ENCODE data around the gene ZRANB3. TPM values are rescaled to one million over a fixed set of nuclear protein-coding genes. Genes with fewer than 3 reads are reported as not detected.
"Not testable (repeated sequence)": the region's sequence is repeated elsewhere in the genome, so short reads cannot be mapped to it uniquely, and the experiment has no call there.

ZRANB3 gene
- polyA plus RNA-seq, 1 donor (not counting 4 experiments of a cell fraction or from before 2014, with no cell fraction given) = 10.6 TPM

GRCh38 chr2:135451966-135452365 is 79.1 kb downstream of the ZRANB3 start:
- H3K27me3 ChIP-seq (ENCODE audit: control insufficient read depth, extremely low read depth, insufficient read depth, low read length) = no peaks in the 10 kb centered on the region
- TF ChIP-seq EZH2 (IDR thresholded peaks at IDR 0.05; ENCODE audit: low read length) = no peak
- TF ChIP-seq, protein P1, sequence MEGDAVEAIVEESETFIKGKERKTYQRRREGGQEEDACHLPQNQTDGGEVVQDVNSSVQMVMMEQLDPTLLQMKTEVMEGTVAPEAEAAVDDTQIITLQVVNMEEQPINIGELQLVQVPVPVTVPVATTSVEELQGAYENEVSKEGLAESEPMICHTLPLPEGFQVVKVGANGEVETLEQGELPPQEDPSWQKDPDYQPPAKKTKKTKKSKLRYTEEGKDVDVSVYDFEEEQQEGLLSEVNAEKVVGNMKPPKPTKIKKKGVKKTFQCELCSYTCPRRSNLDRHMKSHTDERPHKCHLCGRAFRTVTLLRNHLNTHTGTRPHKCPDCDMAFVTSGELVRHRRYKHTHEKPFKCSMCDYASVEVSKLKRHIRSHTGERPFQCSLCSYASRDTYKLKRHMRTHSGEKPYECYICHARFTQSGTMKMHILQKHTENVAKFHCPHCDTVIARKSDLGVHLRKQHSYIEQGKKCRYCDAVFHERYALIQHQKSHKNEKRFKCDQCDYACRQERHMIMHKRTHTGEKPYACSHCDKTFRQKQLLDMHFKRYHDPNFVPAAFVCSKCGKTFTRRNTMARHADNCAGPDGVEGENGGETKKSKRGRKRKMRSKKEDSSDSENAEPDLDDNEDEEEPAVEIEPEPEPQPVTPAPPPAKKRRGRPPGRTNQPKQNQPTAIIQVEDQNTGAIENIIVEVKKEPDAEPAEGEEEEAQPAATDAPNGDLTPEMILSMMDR (optimal IDR thresholded peaks at IDR 0.05 in 1 of 3, IDR thresholded peaks at IDR 0.05 in 1 of 3, conservative IDR thresholded peaks at IDR 0.05 in 1 of 3; ENCODE audit: extremely low read depth in 1 of 3, insufficient read depth in 2 of 3, low read length in 3 of 3) = no peak
- FAIRE-seq (no peak), DNase-seq (ENCODE audit: low read depth, low spot score) (no peak)
- H3K9me1 ChIP-seq (ENCODE audit: control insufficient read depth, extremely low read depth, insufficient read depth, low read length) = no peaks in the 10 kb centered on the region
- H3K4me3 ChIP-seq (ENCODE audit: control insufficient read depth in 2 of 3, extremely low read depth in 1 of 3, insufficient read depth in 2 of 3, low read depth in 1 of 3, low read length in 3 of 3) = no peak overlapping the region
- no peak overlapping the region for H3K9ac ChIP-seq (ENCODE audit: control insufficient read depth, extremely low read depth, insufficient read depth, low read length)
- no peak overlapping the region for H3K27ac ChIP-seq (ENCODE audit: control insufficient read depth, insufficient read depth, low read length)
- H2AFZ ChIP-seq (ENCODE audit: control insufficient read depth, low read length) = no peak overlapping the region
- dilution Hi-C loops (cut with MboI; ENCODE audit: extremely low pct_ligation_motif_present, low sequenced_read_pairs) = no loop called here
- no peaks in the 10 kb centered on the region for H3K4me1 ChIP-seq (ENCODE audit: control insufficient read depth, extremely low read depth, insufficient read depth, low read length)
- no peaks in the 10 kb centered on the region for H3K9me3 ChIP-seq (ENCODE audit: control insufficient read depth, low read depth, low read length)
- H4K20me1 ChIP-seq (ENCODE audit: control insufficient read depth, extremely low read depth, insufficient read depth, low read length) = no peaks in the 10 kb centered on the region
- H3K36me3 ChIP-seq (ENCODE audit: control insufficient read depth in 2 of 2, extremely low read depth in 1 of 2, insufficient read depth in 2 of 2, low read length in 2 of 2) = no peaks in the 10 kb centered on the region
- no peak overlapping the region for H3K4me2 ChIP-seq (ENCODE audit: control insufficient read depth, extremely low read depth, insufficient read depth, low read depth, low read length)
- H3K79me2 ChIP-seq (ENCODE audit: control insufficient read depth, insufficient read depth, low read length) = no peaks in the 10 kb centered on the region

DNA sequence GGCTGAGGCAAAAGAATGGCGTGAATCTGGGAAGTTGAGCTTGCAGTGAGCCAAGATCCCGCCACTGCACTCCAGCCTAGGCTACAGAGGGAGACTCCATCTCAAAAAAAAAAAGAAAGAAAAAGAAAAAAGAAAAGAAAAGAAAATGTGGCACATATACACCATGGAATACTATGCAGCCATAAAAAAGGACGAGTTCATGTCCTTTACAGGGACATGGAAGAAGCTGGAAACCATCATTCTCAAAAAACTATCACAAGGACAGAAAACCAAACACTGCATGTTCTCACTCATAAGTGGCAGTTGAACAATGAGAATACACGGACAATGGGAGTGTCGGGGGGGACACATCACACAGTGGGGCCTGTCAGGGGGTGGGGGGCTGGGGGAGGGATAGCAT is 88.0 kb downstream of the ZRANB3 start:
- dilution Hi-C loops (cut with MboI; ENCODE audit: extremely low pct_ligation_motif_present, low sequenced_read_pairs) = not testable (repeated sequence)

GRCh38 chr2:135435155-135435554 is 95.9 kb downstream of the ZRANB3 start:
- H3K9me1 ChIP-seq (ENCODE audit: control insufficient read depth, extremely low read depth, insufficient read depth, low read length); dilution Hi-C loops (cut with MboI; ENCODE audit: extremely low pct_ligation_motif_present, low sequenced_read_pairs); H2AFZ ChIP-seq (ENCODE audit: control insufficient read depth, low read length); H3K27ac ChIP-seq (ENCODE audit: control insufficient read depth, insufficient read depth, low read length); H3K4me2 ChIP-seq (ENCODE audit: control insufficient read depth, extremely low read depth, insufficient read depth, low read depth, low read length); H3K9ac ChIP-seq (ENCODE audit: control insufficient read depth, extremely low read depth, insufficient read depth, low read length); FAIRE-seq; H3K4me3 ChIP-seq (ENCODE audit: control insufficient read depth in 2 of 3, extremely low read depth in 1 of 3, insufficient read depth in 2 of 3, low read depth in 1 of 3, low read length in 3 of 3); H4K20me1 ChIP-seq (ENCODE audit: control insufficient read depth, extremely low read depth, insufficient read depth, low read length); H3K9me3 ChIP-seq (ENCODE audit: control insufficient read depth, low read depth, low read length); H3K4me1 ChIP-seq (ENCODE audit: control insufficient read depth, extremely low read depth, insufficient read depth, low read length); H3K79me2 ChIP-seq (ENCODE audit: control insufficient read depth, insufficient read depth, low read length); H3K27me3 ChIP-seq (ENCODE audit: control insufficient read depth, extremely low read depth, insufficient read depth, low read length); H3K36me3 ChIP-seq (ENCODE audit: control insufficient read depth in 2 of 2, extremely low read depth in 1 of 2, insufficient read depth in 2 of 2, low read length in 2 of 2); DNase-seq (ENCODE audit: low read depth, low spot score): not testable (repeated sequence)

More for the DNA sequence above, 88.0 kb downstream of the ZRANB3 start:
- H3K4me2 ChIP-seq (ENCODE audit: control insufficient read depth, extremely low read depth, insufficient read depth, low read depth, low read length); H3K27ac ChIP-seq (ENCODE audit: control insufficient read depth, insufficient read depth, low read length); H3K9me1 ChIP-seq (ENCODE audit: control insufficient read depth, extremely low read depth, insufficient read depth, low read length); H3K79me2 ChIP-seq (ENCODE audit: control insufficient read depth, insufficient read depth, low read length); H2AFZ ChIP-seq (ENCODE audit: control insufficient read depth, low read length); H3K36me3 ChIP-seq (ENCODE audit: control insufficient read depth in 2 of 2, extremely low read depth in 1 of 2, insufficient read depth in 2 of 2, low read length in 2 of 2); H3K4me3 ChIP-seq (ENCODE audit: control insufficient read depth in 2 of 3, extremely low read depth in 1 of 3, insufficient read depth in 2 of 3, low read depth in 1 of 3, low read length in 3 of 3); DNase-seq (ENCODE audit: low read depth, low spot score); H3K4me1 ChIP-seq (ENCODE audit: control insufficient read depth, extremely low read depth, insufficient read depth, low read length); H3K9me3 ChIP-seq (ENCODE audit: control insufficient read depth, low read depth, low read length); H4K20me1 ChIP-seq (ENCODE audit: control insufficient read depth, extremely low read depth, insufficient read depth, low read length); H3K9ac ChIP-seq (ENCODE audit: control insufficient read depth, extremely low read depth, insufficient read depth, low read length); H3K27me3 ChIP-seq (ENCODE audit: control insufficient read depth, extremely low read depth, insufficient read depth, low read length); FAIRE-seq: not testable (repeated sequence)
